ENCODE results near the gene SLC9A7. TPM values are rescaled to one million over a fixed set of nuclear protein-coding genes. Genes with fewer than 3 reads are reported as not detected.

The SLC9A7 gene
- total and polyA plus RNA-seq, 8 donors, result 0.29 to 25.6 (median 9.1) TPM

DNA sequence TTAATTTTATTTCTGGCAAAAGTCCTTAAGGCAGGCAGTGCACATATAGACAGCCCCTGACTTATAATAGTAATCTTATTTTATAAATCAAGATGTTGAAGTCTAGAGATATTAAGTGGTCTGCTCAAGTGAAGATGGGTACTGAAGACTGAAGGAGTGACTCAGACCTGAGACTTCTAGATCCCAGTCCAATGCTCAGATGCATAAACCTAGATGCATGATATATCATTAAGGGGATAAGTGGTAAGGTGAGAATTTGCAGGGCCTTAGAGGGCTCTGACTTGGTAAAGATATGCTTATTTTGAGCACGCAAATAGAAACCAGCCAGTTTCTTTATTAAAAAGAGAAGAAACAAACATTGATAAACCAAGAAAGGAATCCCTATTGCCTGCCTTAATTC lies 42.9 kb downstream of the SLC9A7 start:
- WGBS, 5 donors, result 43 to 76% (median 62%) methylated on average over 1 of the region's 1 CpG
- peaks cover 0 to 7% (median 0%) of the 10 kb centered on the region in 4 donors for H3K9me3 ChIP-seq

DNA sequence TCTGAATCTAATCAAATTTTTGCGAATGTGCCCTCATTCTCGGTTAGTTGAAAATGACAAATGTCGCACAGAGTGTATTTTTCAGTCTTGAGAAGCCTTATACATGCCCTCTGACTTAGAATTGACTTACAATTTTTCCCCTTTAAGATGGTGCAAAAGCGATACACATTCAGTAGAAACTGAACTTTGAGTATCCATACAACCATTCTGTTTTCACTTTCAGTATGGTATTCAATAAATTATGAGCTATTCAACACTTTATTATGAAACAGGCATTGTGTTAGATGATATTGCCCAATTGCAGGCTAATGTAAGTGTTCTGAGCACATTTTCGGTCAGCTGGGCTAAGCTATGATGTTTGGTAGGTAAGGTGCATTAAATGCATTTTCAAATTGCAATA lies 43.4 kb downstream of the SLC9A7 start:
- TF ChIP-seq EP300 (IDR thresholded peaks at IDR 0.05) (no peak), POLR2A (IDR thresholded peaks at IDR 0.05) (no peak), POLR2AphosphoS5 (IDR thresholded peaks at IDR 0.05) (no peak)
- TF ChIP-seq, protein P1, sequence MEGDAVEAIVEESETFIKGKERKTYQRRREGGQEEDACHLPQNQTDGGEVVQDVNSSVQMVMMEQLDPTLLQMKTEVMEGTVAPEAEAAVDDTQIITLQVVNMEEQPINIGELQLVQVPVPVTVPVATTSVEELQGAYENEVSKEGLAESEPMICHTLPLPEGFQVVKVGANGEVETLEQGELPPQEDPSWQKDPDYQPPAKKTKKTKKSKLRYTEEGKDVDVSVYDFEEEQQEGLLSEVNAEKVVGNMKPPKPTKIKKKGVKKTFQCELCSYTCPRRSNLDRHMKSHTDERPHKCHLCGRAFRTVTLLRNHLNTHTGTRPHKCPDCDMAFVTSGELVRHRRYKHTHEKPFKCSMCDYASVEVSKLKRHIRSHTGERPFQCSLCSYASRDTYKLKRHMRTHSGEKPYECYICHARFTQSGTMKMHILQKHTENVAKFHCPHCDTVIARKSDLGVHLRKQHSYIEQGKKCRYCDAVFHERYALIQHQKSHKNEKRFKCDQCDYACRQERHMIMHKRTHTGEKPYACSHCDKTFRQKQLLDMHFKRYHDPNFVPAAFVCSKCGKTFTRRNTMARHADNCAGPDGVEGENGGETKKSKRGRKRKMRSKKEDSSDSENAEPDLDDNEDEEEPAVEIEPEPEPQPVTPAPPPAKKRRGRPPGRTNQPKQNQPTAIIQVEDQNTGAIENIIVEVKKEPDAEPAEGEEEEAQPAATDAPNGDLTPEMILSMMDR (IDR thresholded peaks at IDR 0.05), result no peak
- H3K27me3 ChIP-seq, result no peaks in the 10 kb centered on the region
- no peaks in the 10 kb centered on the region for H3K4me1 ChIP-seq
- no peak overlapping the region for H3K27ac ChIP-seq
- no peak overlapping the region for H3K4me3 ChIP-seq
- DNase-seq, result no peak
- peaks cover 0 to 7% (median 0%) of the 10 kb centered on the region in 4 donors for H3K9me3 ChIP-seq
- WGBS, 5 donors, result 78 to 87% (median 82%) methylated on average over 5 of the region's 5 CpGs
- no peaks in the 10 kb centered on the region for H3K36me3 ChIP-seq
- intact Hi-C loops (cut with DNase I; ENCODE audit: low total_unique reads), result no loop called here

More for the DNA sequence above, 42.9 kb downstream of the SLC9A7 start:
- Histone ChIP-seq H3K27me3 (no peaks in the 10 kb centered on the region), H3K4me3 (no peak overlapping the region), H3K4me1 (no peaks in the 10 kb centered on the region), H3K36me3 (no peaks in the 10 kb centered on the region), H3K27ac (no peak overlapping the region)
- TF ChIP-seq, protein P1 (IDR thresholded peaks at IDR 0.05), result no peak
- no peak for TF ChIP-seq POLR2A (IDR thresholded peaks at IDR 0.05)
- no peak for TF ChIP-seq POLR2AphosphoS5 (IDR thresholded peaks at IDR 0.05)
- no peak for TF ChIP-seq EP300 (IDR thresholded peaks at IDR 0.05)
- no peak for DNase-seq
- intact Hi-C loops (cut with DNase I; ENCODE audit: low total_unique reads), result no loop called here

DNA sequence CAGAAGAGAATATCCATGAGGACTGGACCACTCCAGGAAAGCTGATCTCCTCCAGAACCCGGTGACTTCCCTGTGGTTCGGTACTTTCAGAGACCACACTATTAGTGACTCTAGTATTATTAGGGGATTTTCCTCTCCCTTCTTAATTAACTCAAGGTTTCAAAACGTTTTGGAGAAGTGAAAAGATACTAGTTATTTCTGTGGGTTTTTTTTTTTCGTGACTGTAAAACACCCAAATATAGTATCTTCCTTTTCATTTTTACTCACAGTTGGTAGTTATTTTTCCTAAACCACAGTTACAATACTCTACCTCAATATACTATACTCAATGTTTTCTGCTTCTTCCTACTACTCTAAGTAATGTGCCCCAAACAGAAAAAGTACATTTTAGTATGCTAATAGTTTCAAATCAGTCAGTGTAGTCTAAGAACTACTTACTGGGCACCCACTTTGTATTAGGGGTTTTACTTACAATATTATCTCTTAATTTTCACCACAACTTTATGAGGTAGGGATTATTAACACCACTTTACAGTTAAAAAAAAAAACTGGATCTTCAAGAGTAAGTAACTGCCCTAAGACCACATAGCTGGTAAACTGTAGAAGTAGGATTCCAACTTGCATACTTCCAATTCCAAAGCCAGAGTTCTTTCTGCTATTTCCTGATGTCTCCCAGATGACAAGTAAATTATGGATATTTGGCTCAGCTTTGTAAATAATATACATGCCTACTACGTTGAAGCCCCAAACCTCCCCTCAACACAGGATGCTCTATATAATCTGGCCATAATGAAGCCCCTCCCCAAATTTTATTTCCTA lies 45.0 kb downstream of the SLC9A7 start:
- WGBS, 5 donors, result 55 to 72% (median 62%) methylated on average over 5 of the region's 5 CpGs
- Histone ChIP-seq H3K4me3 (no peak overlapping the region), H3K36me3 (no peaks in the 10 kb centered on the region), H3K27ac (no peak overlapping the region), H3K9me3 (peaks cover 0 to 7% (median 0%) of the 10 kb centered on the region in 4 donors), H3K4me1 (no peaks in the 10 kb centered on the region), H3K27me3 (no peaks in the 10 kb centered on the region)
- TF ChIP-seq, protein P1 (IDR thresholded peaks at IDR 0.05), result no peak
- no peak for TF ChIP-seq POLR2AphosphoS5 (IDR thresholded peaks at IDR 0.05)
- TF ChIP-seq EP300 (IDR thresholded peaks at IDR 0.05), result no peak
- no peak for TF ChIP-seq POLR2A (IDR thresholded peaks at IDR 0.05)
- DNase-seq, result no peak
- intact Hi-C loops (cut with DNase I; ENCODE audit: low total_unique reads), result no loop called here

DNA sequence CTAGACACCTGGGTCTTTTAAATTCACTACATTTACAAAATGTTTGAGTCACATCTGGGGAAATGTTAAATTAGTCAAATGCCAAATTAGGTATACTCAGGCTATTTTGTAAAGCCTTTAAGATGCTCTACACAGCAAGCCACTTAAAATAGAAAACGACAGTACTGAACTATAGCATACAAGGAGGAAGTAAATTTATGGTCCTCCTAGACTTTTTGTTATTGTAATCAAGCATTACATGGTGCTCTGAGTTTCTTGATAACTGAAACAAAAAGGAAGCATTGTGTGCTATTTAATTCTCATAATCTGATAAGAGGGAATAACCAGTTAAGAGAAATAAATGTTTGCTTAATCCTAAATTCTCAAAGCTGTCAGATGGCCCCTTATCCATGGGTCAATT lies 46.2 kb downstream of the SLC9A7 start:
- Histone ChIP-seq H3K27ac (no peak overlapping the region), H3K36me3 (no peaks in the 10 kb centered on the region), H3K9me3 (peaks cover 0 to 4% (median 0%) of the 10 kb centered on the region in 4 donors), H3K4me3 (no peak overlapping the region), H3K4me1 (no peaks in the 10 kb centered on the region), H3K27me3 (no peaks in the 10 kb centered on the region)
- WGBS, 5 donors, result 7 to 42% (median 30%) methylated on average over 1 of the region's 1 CpG
- intact Hi-C loops (cut with DNase I; ENCODE audit: low total_unique reads), result no loop called here
- TF ChIP-seq, protein P1 (IDR thresholded peaks at IDR 0.05), result no peak
- TF ChIP-seq POLR2A (IDR thresholded peaks at IDR 0.05), result no peak
- no peak for DNase-seq
